Measurements from ENCODE around the gene FRMPD4. TPM values are rescaled to one million over a fixed set of nuclear protein-coding genes. Genes with fewer than 3 reads are reported as not detected.

The FRMPD4 gene
- polyA plus RNA-seq, 1 donor = 0.19 TPM

GRCh38 chrX:12419591-12419990 is 281.3 kb downstream of the FRMPD4 start:
- DNase-seq = no peak
- Histone ChIP-seq H3K4me1 (ENCODE audit: control insufficient read depth, insufficient read depth, low read length) (no peaks in the 10 kb centered on the region), H3K27ac (ENCODE audit: low read length) (no peak overlapping the region), H3K9me3 (ENCODE audit: control insufficient read depth, low read depth, low read length) (no peaks in the 10 kb centered on the region), H3K36me3 (ENCODE audit: control insufficient read depth, insufficient read depth, low read length) (no peaks in the 10 kb centered on the region), H3K4me3 (ENCODE audit: low read length) (no peak overlapping the region), H3K27me3 (ENCODE audit: control insufficient read depth, insufficient read depth, low read length) (no peaks in the 10 kb centered on the region)
- no CpG with 5 or more reads among the region's 4 CpGs for WGBS (ENCODE audit: insufficient coverage, low lambda C conversion rate)

- Histone ChIP-seq H3K36me3 (ENCODE audit: control insufficient read depth, insufficient read depth, low read length) (no peaks in the 10 kb centered on the region), H3K4me1 (ENCODE audit: control insufficient read depth, insufficient read depth, low read length) (no peaks in the 10 kb centered on the region), H3K9me3 (ENCODE audit: control insufficient read depth, low read depth, low read length) (no peaks in the 10 kb centered on the region), H3K4me3 (ENCODE audit: low read length) (no peak overlapping the region), H3K27me3 (ENCODE audit: control insufficient read depth, insufficient read depth, low read length) (no peaks in the 10 kb centered on the region), H3K27ac (ENCODE audit: low read length) (no peak overlapping the region)
- WGBS (ENCODE audit: insufficient coverage, low lambda C conversion rate) = no CpG with 5 or more reads among the region's 5 CpGs
- no peak for DNase-seq
Observed at GRCh38 chrX:12421918-12422317, 283.6 kb downstream of the FRMPD4 start.

- WGBS (ENCODE audit: insufficient coverage, low lambda C conversion rate) = no CpG with 5 or more reads among the region's 1 CpG
Observed at GRCh38 chrX:12423346-12423745, 285.1 kb downstream of the FRMPD4 start.

GRCh38 chrX:12425496-12425895 is 287.2 kb downstream of the FRMPD4 start:
- Histone ChIP-seq H3K4me3 (ENCODE audit: low read length) (no peak overlapping the region), H3K27me3 (ENCODE audit: control insufficient read depth, insufficient read depth, low read length) (no peaks in the 10 kb centered on the region), H3K4me1 (ENCODE audit: control insufficient read depth, insufficient read depth, low read length) (no peaks in the 10 kb centered on the region), H3K36me3 (ENCODE audit: control insufficient read depth, insufficient read depth, low read length) (no peaks in the 10 kb centered on the region), H3K9me3 (ENCODE audit: control insufficient read depth, low read depth, low read length) (no peaks in the 10 kb centered on the region), H3K27ac (ENCODE audit: low read length) (no peak overlapping the region)
- no CpG with 5 or more reads among the region's 4 CpGs for WGBS (ENCODE audit: insufficient coverage, low lambda C conversion rate)
- DNase-seq = no peak

More at GRCh38 chrX:12423346-12423745, 285.1 kb downstream of the FRMPD4 start:
- no peak for DNase-seq
- H3K4me1 ChIP-seq (ENCODE audit: control insufficient read depth, insufficient read depth, low read length) = no peaks in the 10 kb centered on the region
- no peak overlapping the region for H3K27ac ChIP-seq (ENCODE audit: low read length)
- H3K4me3 ChIP-seq (ENCODE audit: low read length) = no peak overlapping the region
- H3K9me3 ChIP-seq (ENCODE audit: control insufficient read depth, low read depth, low read length) = no peaks in the 10 kb centered on the region
- H3K36me3 ChIP-seq (ENCODE audit: control insufficient read depth, insufficient read depth, low read length) = no peaks in the 10 kb centered on the region
- no peaks in the 10 kb centered on the region for H3K27me3 ChIP-seq (ENCODE audit: control insufficient read depth, insufficient read depth, low read length)

GRCh38 chrX:12426420-12426819 is 288.1 kb downstream of the FRMPD4 start:
- no peak overlapping the region for H3K4me3 ChIP-seq (ENCODE audit: low read length)
- H3K27ac ChIP-seq (ENCODE audit: low read length) = no peak overlapping the region
- no peaks in the 10 kb centered on the region for H3K36me3 ChIP-seq (ENCODE audit: control insufficient read depth, insufficient read depth, low read length)
- H3K4me1 ChIP-seq (ENCODE audit: control insufficient read depth, insufficient read depth, low read length) = no peaks in the 10 kb centered on the region
- no peaks in the 10 kb centered on the region for H3K9me3 ChIP-seq (ENCODE audit: control insufficient read depth, low read depth, low read length)
- no CpG with 5 or more reads among the region's 2 CpGs for WGBS (ENCODE audit: insufficient coverage, low lambda C conversion rate)
- no peak for DNase-seq
- no peaks in the 10 kb centered on the region for H3K27me3 ChIP-seq (ENCODE audit: control insufficient read depth, insufficient read depth, low read length)

GRCh38 chrX:12434493-12434892 is 296.2 kb downstream of the FRMPD4 start:
- no peak overlapping the region for H3K4me3 ChIP-seq (ENCODE audit: low read length)
- H3K9me3 ChIP-seq (ENCODE audit: control insufficient read depth, low read depth, low read length) = no peaks in the 10 kb centered on the region
- H3K36me3 ChIP-seq (ENCODE audit: control insufficient read depth, insufficient read depth, low read length) = no peaks in the 10 kb centered on the region
- no peaks in the 10 kb centered on the region for H3K27me3 ChIP-seq (ENCODE audit: control insufficient read depth, insufficient read depth, low read length)
- H3K27ac ChIP-seq (ENCODE audit: low read length) = no peak overlapping the region
- DNase-seq = no peak
- WGBS (ENCODE audit: insufficient coverage, low lambda C conversion rate) = no CpG with 5 or more reads among the region's 1 CpG
- H3K4me1 ChIP-seq (ENCODE audit: control insufficient read depth, insufficient read depth, low read length) = no peaks in the 10 kb centered on the region

GRCh38 chrX:12439416-12439815 is 301.1 kb downstream of the FRMPD4 start:
- no peak overlapping the region for H3K27ac ChIP-seq (ENCODE audit: low read length)
- no peaks in the 10 kb centered on the region for H3K36me3 ChIP-seq (ENCODE audit: control insufficient read depth, insufficient read depth, low read length)
- H3K4me3 ChIP-seq (ENCODE audit: low read length) = no peak overlapping the region
- DNase-seq = no peak
- no peaks in the 10 kb centered on the region for H3K9me3 ChIP-seq (ENCODE audit: control insufficient read depth, low read depth, low read length)
- no peaks in the 10 kb centered on the region for H3K4me1 ChIP-seq (ENCODE audit: control insufficient read depth, insufficient read depth, low read length)
- WGBS (ENCODE audit: insufficient coverage, low lambda C conversion rate) = no CpG with 5 or more reads among the region's 7 CpGs
- no peaks in the 10 kb centered on the region for H3K27me3 ChIP-seq (ENCODE audit: control insufficient read depth, insufficient read depth, low read length)

GRCh38 chrX:12440246-12440645 is 302.0 kb downstream of the FRMPD4 start:
- Histone ChIP-seq H3K9me3 (ENCODE audit: control insufficient read depth, low read depth, low read length) (no peaks in the 10 kb centered on the region), H3K4me3 (ENCODE audit: low read length) (no peak overlapping the region), H3K4me1 (ENCODE audit: control insufficient read depth, insufficient read depth, low read length) (no peaks in the 10 kb centered on the region), H3K27me3 (ENCODE audit: control insufficient read depth, insufficient read depth, low read length) (no peaks in the 10 kb centered on the region), H3K27ac (ENCODE audit: low read length) (no peak overlapping the region), H3K36me3 (ENCODE audit: control insufficient read depth, insufficient read depth, low read length) (no peaks in the 10 kb centered on the region)
- DNase-seq = no peak

GRCh38 chrX:12441381-12442128 is 303.3 kb downstream of the FRMPD4 start:
- no peak for DNase-seq
- Histone ChIP-seq H3K4me3 (ENCODE audit: low read length) (no peak overlapping the region), H3K27ac (ENCODE audit: low read length) (no peak overlapping the region), H3K9me3 (ENCODE audit: control insufficient read depth, low read depth, low read length) (no peaks in the 10 kb centered on the region), H3K27me3 (ENCODE audit: control insufficient read depth, insufficient read depth, low read length) (no peaks in the 10 kb centered on the region), H3K36me3 (ENCODE audit: control insufficient read depth, insufficient read depth, low read length) (no peaks in the 10 kb centered on the region), H3K4me1 (ENCODE audit: control insufficient read depth, insufficient read depth, low read length) (no peaks in the 10 kb centered on the region)
- no CpG with 5 or more reads among the region's 3 CpGs for WGBS (ENCODE audit: insufficient coverage, low lambda C conversion rate)

- 100% methylated on average over 1 of the region's 7 CpGs for WGBS (ENCODE audit: insufficient coverage, low lambda C conversion rate)
Observed at GRCh38 chrX:12443534-12444098, 305.3 kb downstream of the FRMPD4 start.

More at GRCh38 chrX:12443534-12444098, 305.3 kb downstream of the FRMPD4 start:
- H3K9me3 ChIP-seq (ENCODE audit: control insufficient read depth, low read depth, low read length) = no peaks in the 10 kb centered on the region
- H3K36me3 ChIP-seq (ENCODE audit: control insufficient read depth, insufficient read depth, low read length) = no peaks in the 10 kb centered on the region
- no peak overlapping the region for H3K27ac ChIP-seq (ENCODE audit: low read length)
- no peak overlapping the region for H3K4me3 ChIP-seq (ENCODE audit: low read length)
- DNase-seq = no peak
- no peaks in the 10 kb centered on the region for H3K27me3 ChIP-seq (ENCODE audit: control insufficient read depth, insufficient read depth, low read length)
- no peaks in the 10 kb centered on the region for H3K4me1 ChIP-seq (ENCODE audit: control insufficient read depth, insufficient read depth, low read length)

All from large intestine (tissue), 3 donors.